Sigmoid colon (tissue), 4 donors: Measurements from ENCODE around the gene CCDC63.

Source experiments
- CTCF ChIP-seq, 4 experiments: fragments of 450-650 bp in 3 of 4; fragments of 200-600 bp in 1 of 4; IDR thresholded peaks; one replicate each; pipeline ENCODE4 v1.5.1; 2016 to 2019; ENCODE audit warnings: antibody characterized with exemption in 4 of 4, mild to moderate bottlenecking in 3 of 4, moderate library complexity in 2 of 4
- POLR2AphosphoS5 ChIP-seq, 4 donors: sonication (generic); formaldehyde crosslinking; IDR thresholded peaks; one replicate each; pipeline ENCODE4 v1.6.1; 2017; ENCODE audit warnings: antibody characterized with exemption in 4 of 4

- TF ChIP-seq CTCF (IDR thresholded peaks at IDR 0.05) (no peak), POLR2AphosphoS5 (IDR thresholded peaks at IDR 0.05) (no peak)
These were observed 70.7 kb downstream of the CCDC63 start for GRCh38 chr12:110917467-110917866.
